GM21423 (cell line): ENCODE measurements around the gene MCF2L.

Experiments used
- ATAC-seq: cut with Tn5 transposase; IDR thresholded peaks from one replicate; pipeline ENCODE4 v1.9.1; 2021; ENCODE audit warnings: mild to moderate bottlenecking, moderate library complexity; ENCODE audit not compliant: unreplicated experiment

The MCF2L gene

DNA sequence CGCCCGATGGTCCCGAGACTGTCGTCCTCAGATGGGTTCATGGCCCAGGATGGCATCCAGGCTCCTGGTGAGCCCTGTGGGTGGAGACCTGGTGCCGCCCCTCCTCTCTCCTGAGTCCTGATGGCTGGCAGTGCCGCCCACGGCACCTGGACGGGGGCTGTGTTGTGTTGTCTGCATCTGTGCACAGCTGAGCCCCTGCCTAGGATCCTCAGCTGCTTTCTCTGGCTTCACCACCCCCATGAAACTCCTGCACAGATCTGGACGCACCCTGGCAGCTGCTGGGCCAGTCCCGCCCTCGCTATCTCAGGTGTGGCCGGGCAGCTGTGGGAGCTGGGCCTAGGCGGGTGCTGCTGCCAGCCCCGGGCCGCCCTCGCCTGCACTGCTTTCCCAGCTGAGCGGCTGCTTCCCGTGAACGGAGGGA, 27.7 kb downstream of the MCF2L start:
- no peak for ATAC-seq

DNA sequence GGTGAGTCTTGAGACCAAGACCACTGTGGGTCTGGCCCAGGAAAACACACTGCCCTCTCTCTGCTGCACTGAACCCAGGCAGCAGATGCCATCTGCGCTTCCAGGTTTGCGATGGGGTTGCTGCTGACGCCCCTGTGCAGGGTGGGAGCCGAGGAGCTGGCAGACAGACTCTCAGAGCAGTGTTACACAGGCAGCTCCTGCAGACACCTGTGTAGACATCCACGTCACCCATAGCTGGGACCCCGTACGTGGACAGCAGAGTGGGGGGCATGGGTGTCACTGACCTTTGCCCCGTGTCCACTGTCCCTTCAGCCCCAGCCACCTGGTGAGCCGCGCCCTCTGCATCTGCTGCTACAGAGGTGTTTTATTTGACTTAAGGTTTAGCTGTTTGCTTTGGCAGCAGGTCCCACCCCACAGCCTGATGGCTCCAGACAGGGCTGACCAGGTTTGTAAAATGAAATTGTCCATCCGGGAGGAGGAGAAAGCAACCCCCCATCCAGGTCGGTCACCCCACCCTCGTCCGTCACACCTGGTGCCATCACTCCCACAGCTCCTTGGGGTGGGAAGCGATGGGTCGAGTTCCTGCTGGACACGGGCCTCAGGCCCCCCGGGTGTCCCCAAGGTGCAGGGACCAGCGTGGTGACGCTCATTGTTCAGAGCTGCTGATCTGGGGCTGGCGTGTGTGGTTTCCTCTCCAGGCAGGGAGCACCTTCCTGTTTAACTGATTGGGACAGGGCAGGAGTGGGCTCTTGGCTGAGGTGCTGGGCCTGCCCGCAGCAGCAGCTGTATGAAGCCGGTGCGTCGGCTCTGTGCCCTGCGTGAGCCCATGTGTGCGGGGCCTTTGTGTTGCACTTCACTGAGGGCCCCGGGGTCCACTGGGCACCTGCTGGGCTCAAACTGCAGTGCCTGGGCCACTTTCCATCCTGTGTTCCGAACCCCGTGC, 28.4 kb downstream of the MCF2L start:
- ATAC-seq, result no peak

DNA sequence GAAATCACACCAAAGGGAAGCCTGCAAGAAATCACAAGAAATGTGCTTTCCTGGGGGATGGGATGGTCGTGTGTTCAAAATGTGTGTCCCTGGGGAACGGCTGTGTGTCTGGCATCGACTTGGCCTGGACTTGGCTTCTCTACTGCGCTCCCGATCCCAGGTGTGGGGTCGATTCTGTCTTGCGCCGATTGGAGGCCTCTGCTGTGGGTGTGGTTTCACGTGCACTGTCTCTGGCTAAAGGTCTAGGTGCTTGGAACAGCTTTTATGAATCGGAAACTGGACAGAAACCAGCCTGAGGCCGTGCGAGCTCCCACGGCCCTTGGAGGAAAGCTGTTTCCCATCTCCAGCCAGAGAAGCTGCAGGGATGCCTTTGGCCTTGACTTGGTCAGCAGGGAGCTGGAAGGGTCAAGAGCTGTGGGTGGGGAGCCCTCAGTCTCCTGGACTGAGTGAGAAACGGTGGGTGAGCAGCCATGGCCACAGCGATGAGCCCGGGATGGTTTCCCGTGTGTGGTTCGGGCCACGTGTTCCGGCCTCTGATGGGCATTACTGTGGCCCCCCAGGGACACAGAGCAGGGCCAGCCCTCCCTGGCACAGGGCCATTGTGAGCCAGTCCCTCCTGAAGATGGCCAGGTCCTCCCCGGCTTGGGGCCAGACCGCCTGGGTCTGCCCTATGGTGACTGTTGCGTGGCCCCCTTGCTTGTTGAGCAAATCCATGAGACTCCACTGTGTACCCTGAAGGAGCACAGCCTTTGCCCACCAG, 29.7 kb downstream of the MCF2L start:
- no peak for ATAC-seq

DNA sequence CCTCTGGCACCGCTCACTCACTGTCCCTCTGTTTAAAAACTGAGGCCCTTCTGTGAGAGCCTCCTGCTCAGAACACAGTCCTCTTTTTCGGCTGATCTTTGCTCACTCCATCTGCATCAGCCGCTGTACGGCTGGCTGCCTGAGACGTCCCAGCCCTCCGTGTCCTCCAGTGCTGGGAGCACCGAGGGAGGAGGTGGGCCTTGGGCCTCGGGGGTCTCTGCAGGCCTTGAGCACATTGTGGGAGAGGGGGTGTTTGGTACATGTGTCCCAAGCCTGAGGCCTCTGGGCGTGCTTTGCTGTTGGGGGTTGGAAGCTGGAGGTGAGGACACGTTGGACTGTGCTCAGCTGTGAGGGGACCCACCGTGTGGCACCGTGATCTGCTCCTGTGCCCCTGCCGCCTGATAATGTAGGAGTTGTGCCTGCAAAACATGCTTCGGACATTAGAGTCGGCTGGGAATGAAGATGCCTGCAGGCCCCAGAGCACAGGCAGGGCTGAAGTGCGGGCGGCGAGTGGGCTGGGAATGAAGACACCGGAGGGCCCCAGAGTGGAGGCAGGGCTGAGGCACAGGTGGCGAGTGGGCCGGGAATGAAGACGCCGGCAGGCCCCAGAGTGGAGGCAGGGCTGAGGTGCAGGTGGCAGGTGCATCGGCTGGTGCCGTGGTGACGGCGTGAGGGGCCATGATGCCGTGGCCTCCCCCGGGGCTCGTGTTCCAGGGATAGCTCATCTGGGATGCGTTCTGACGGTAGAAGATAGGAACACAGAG, 30.6 kb downstream of the MCF2L start:
- no peak for ATAC-seq

DNA sequence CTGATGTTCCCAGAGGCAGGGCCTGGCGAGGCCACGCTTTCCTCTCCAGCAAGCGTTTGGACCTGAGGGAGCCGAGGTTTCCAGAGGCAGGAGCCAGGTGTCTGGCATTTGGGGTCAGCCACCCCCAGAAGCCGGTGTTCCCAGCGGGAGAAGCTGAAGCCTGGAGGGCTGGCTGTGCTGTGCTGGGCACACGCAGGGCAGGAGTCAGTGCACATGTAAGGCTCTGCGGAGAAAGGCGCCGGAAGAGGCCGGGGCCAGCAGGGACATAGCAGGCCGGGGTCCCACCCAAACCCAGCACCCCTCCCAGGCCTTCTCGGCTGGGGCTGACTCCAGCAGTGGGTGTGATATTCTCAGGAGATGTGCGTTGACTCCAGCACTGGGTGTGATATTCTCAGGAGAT, 31.6 kb downstream of the MCF2L start:
- no peak for ATAC-seq

DNA sequence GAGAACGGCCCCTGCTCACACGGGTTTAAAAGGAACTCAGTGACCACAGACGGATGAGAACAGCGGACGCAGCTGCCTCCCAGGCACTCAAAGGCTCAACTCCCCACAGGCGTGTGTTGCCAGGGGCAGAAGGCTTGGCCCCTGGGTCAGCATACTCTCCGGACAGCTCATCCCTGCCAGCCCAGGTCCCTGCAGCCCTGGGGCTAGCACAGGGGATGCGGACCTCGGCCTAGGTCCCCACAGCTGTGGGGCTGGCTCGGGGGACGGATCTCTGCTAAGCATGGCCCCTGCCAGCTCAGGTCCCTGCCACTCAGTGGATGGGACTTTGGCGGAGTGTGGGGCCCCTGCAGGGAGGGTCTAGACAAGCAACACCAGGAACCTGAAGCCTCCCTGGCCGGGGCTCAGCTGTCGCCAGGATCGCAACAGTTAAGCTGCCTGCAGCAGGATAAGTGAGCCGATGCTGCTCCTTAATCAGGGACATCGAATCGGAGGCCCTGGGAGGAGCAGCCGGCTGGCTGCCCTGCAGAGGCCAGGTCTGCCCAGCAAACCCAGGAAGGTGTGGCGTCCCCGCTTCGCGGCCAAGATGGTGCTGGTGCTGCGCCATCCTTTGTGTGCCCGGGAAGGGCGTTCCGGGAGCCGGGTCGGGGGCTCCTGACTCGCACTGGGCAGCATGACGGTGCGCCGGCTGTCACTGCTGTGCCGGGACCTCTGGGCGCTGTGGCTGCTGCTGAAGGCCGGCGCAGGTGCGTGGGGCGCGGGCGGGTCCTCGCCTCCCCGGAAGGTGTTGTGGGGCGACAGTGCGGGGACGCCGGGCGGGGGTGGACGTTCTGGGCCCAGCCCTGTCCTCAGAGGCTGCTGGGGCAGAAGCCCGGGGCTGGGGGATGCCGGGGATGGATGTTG, 32.5 kb downstream of the MCF2L start:
- ATAC-seq, result no peak

DNA sequence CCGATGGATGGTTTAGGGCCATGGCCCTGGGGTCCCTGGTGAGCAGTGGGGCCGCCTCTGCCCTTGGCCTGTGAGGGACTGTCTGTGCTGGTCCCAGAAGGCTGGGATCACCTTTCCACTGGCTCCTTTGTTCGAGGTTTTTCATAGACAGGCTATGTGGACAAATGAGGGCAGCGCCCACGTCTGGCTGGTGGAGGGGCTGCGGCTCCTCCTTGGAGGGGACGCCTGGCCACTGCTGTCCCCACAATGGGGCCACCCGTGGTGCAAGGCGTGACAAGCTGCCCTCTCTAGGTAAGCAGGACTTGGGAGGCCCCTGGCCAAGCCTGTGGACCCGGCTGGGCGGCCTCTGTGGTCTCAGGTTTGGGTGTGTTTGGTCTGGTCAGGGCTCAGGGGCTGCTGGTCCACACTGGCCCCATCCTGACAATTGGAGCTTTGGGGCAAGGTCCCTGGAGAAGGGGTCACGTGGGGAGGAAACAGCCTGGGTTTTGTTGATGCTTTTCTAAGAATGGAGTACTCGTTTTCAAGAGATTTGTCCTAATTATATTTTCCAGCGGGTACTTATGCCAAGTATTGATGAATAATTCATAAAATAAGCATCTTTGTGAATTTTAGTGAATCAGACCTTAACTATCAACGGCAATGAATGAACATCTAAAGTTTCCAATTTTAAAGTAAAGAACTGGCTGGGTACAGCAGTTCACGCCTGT, 33.3 kb downstream of the MCF2L start:
- ATAC-seq, result no peak

DNA sequence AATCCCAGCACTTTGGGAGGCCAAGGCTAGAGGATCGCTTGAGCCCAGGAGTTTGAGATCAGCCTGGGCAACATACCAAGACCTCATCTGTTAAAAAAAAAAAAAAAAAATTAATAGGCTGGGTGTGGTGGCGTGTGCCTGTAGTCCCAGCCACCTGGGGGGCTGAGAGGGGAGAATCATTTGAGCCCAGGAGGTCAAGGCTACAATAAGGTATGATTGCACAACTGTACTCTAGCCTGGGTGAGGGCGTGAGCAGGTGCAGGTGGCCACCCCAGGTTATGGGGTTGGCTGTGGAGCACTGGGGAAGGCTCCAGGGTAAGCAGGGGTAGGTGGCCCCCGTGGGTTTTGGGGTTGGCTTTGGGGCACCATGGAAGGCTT, 33.9 kb downstream of the MCF2L start:
- no peak for ATAC-seq

DNA sequence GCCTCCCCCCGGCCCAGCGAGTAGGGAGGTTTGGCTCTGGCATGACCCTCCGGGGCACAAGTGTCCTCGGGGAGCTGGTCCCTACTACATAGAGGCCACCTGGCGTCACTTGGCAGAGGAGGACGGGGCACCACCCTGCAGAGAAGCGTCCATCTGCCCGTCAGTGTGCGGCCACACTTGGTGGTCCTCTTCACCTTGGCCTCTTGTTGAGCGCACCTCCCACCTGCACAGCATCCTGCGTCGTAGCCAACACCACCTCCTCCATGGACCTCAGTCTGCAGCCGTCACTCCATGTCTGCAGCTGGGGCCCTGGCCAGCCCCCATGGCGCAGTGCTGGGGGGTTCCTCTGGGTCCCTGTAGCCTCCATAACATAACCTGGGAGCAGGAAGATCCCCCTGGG, 35.1 kb downstream of the MCF2L start:
- ATAC-seq, result no peak

DNA sequence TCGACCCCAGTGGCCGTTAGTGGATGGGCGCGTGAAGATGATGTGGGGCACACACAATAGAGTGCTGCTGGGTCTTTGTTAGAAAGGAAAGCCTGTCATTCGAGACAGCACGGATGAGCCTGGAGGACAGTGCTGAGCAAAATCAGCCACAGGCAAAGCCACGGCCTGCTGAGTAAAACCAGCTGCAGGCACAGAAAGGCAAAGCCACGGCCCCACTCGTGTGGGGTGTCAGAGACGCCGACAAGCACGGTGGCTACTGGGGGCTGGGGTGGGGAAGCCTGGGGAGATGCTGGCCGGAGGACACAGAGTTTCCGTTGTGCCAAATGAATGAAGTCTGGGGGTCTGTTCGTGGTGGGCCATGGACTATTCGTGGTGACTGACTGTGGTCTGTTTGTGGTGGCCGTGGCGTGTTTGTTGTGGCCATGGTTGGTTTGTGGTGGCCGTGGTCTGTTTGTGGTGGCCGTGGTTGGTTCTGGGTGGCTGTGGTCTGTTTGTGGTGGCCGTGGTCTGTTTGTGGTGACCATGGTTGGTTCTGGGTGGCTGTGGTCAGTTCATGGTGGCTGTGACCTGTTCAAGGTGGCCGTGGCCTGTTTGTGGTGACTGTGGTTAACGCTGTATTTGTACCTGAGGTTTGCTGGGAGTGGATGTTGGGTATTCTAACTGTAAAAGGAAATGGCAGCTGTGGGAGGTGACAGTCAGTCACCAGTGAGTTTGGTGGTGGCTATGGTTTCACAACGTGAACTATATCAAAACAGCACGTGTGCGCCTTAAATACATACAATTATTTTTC, 36.3 kb downstream of the MCF2L start:
- ATAC-seq, result no peak

DNA sequence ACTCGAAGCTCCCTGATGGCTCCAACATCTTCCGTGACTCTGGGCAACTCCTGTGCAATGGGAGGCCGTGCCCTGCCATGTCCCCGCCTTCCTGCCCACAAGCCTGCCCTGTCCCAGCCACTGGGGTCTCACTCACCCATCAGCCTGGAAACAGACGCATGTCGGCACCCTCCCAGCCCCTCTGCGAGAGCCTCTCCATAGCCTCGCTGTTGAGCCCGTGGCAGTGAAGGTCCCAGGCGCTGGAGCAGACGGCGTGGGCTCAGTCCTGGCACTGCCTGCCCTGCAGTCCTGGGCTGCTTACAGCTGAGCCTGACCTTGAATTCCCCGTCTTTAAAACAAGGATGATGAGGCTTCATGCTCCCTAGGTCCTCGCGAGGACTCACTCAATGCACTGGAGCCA, 37.0 kb downstream of the MCF2L start:
- no peak for ATAC-seq

DNA sequence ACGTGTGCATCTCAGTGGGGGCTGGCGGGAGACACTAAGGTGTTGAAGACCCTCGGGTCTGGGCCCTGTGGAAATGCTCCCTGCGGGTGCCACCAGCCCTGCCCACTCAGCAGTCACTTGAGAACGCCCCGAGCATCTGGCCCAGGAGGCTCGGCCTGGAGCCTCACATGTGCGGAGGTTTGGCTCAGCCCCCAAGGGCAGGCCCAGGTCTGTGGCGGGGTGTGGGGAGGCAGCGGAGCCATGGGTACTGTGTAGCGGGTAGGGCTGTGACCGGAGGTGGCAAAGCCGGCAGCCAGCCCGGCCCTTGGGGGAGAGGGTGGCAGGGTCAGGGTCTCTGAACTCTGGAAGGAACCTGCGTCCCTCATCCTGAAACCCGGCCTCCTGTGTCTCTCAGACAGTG, 37.6 kb downstream of the MCF2L start:
- ATAC-seq, result no peak

DNA sequence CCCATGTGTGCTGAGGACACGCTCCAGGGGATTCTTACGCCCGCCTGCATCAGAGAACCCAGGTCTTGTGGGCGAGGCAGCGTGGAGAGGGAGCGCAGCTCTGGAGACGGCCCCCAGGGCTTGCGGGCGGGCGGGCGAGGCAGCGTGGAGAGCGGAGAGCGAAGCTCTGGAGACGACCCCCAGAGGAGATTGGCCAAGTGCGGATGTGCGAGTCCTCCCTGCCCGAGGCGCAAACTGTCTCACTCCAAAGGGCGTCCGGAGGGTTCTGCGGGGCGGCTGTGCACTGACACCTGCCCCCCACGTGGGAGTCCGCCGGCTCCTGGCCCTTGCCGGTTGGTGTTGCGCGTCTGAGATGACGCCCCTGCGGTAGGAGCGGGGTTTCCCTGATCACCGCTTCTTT, 39.8 kb downstream of the MCF2L start:
- no peak for ATAC-seq

DNA sequence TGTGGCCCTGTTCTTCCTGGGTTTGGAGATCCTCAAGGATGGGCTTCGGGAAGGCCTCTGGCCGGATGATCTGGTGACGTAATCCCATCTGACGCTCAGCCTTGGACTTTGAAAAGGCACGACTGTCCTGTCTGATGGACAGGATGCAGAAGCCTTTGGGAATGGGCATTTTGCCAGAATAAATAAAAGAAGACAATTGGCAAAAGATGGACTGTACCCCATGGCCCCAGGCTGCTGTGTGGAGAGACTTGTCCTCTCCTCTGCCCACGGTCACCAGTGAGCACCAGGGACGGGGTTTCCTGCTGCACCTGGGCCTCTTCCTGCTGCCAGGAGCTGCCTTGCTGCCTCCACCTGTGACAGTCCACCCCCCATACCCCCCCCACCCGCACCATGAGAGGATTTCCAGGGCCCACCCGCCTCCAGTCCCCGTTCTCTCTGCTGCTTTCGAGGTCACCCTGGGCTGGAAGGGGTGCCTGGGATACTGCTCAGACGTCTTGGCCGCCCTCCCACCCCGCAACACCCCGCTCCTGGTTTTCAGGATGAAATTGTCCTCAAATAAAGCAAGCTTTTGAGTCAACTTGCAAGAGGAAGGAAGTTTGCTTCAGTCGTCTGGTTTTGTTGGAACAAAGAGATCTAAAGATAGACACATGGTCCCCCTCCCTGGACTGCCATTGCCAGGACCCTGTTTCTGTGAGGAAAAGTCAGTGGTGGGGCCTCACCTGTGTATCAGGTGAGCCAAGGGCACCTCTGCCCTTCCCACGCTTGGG, 40.9 kb downstream of the MCF2L start:
- ATAC-seq, result no peak

DNA sequence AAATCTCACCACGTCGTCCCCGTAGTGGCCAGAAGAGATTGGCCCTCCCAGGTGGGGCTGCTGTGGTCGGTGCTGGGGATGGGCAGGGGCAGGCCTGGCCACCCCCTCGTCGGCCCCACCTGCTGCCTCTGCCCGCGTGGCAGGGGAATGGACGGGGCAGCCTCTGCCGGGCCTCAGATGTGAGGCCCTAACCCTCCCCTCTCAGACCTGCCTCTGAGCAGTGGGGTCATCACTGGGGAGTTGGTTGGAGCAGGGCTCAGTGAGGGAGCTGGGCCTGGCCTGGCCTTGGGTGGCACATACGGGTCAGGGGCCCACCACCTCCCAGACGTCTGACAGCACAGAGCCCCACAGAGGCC, 41.5 kb downstream of the MCF2L start:
- ATAC-seq, result no peak

DNA sequence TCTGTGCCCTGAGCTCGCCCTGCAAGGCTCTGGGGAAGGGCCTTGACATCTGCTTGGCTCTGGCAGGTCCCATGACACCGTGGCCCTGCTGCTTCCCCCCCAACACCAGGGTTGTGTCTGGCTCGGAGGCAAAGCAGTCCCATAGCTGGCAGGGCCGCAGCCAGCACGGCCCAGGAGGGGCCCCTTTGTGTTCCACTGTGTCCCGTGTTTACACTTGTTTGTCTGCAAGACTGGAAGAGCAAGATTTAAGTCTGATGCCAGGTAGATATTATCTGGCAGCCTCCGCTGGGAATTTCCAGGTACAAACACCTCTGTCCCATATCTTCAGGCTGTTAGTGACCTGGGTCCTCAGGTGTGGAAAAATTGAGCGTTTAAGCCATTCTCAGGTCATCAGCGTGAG, 44.3 kb downstream of the MCF2L start:
- no peak for ATAC-seq

DNA sequence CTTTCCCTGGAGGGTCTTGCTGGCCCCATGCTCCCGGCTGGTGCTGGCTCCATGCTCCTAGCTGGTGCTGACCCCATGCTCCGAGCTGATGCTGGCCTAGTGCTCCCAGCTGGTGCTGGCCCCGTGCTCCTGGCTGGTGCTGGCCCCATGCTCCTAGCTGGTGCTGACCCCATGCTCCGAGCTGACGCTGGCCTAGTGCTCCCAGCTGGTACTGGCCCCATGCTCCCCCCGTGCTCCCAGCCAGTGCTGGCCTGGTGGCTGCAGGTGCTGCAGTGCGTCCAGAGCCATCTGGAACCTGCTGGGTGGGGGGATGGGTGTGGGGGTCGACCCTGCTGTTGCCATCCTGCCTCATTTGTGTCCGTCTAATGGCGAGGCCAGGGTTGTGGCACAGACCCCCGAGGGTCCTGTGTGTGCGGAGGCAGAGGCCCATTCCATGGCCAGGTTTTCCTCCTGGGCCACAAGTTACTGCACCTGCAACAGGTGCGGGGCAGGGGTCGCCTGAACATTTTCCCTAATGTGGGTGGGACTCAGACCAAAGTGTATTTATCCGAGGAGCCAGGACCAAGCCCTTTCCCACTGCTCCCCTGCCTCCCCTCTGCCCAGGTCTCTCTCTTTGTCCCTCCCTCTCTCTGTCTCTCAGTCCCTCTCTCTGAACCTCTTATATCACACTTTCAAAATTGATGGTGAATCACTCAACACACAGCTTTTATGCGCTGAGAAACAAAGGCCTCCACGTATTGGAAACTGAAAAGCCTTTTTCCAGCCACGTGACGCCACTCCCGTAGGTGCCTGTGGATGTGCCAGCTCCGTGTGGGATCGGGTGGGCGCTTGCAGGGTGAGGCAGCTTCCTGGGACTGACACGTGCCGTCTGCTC, 45.1 kb downstream of the MCF2L start:
- ATAC-seq, result no peak
